MCF 10A (cell line): ENCODE measurements around the gene CKAP5. TPM values are rescaled to one million over a fixed set of nuclear protein-coding genes. Genes with fewer than 3 reads are reported as not detected.
"Not testable (repeated sequence)": the region's sequence is repeated elsewhere in the genome, so short reads cannot be mapped to it uniquely, and the experiment has no call there.

Source experiments
- BruUV-seq: library from RNA; stranded (reverse); fragments of 400-500 nt; replicated peaks from 2 replicates; lab custom pipeline; 2021; lab: Mats Ljungman, UMichigan
- CTCF ChIA-PET: fragments of 300-600 bp; sonication (Branson Sonifier 250); formaldehyde crosslinking; extraction: SDS; loops from one replicate; lab custom pipeline; 2021; ENCODE audit warnings: antibody characterized with exemption, inconsistent platforms; lab: Yijun Ruan, JAX
- POLR2A ChIA-PET: fragments of 300-600, 350-650 bp; sonication (Branson Sonifier 250); formaldehyde crosslinking; extraction: SDS; loops from one replicate; lab custom pipeline; 2020; ENCODE audit warnings: antibody characterized with exemption, inconsistent platforms; lab: Yijun Ruan, JAX
- DNase-seq: peaks from one replicate; pipeline ENCODE4 v3.0.0-alpha.2; 2018; ENCODE audit not compliant: unreplicated experiment
- H3K27ac Mint-ChIP-seq: one replicate; pipeline ENCODE4 v1.8.0; 2022; ENCODE audit warnings: mild to moderate bottlenecking, low read depth, mixed read lengths; ENCODE audit not compliant: unreplicated experiment
- H3K27me3 Mint-ChIP-seq: one replicate; pipeline ENCODE4 v1.8.0; 2022; ENCODE audit warnings: mixed read lengths; ENCODE audit not compliant: insufficient read depth, unreplicated experiment
- H3K36me3 Mint-ChIP-seq: one replicate; pipeline ENCODE4 v1.8.0; 2022; ENCODE audit warnings: mild to moderate bottlenecking, moderate library complexity, mixed read lengths; ENCODE audit not compliant: insufficient read depth, unreplicated experiment
- H3K4me1 Mint-ChIP-seq: one replicate; pipeline ENCODE4 v1.8.0; 2022; ENCODE audit warnings: mixed read lengths; ENCODE audit not compliant: insufficient read depth, unreplicated experiment
- H3K4me3 Mint-ChIP-seq: one replicate; pipeline ENCODE4 v1.8.0; 2022; ENCODE audit warnings: mild to moderate bottlenecking, moderate library complexity, mixed read lengths; ENCODE audit not compliant: unreplicated experiment
- H3K9me3 Mint-ChIP-seq: one replicate; pipeline ENCODE4 v1.8.0; 2022; ENCODE audit warnings: mixed read lengths; ENCODE audit not compliant: unreplicated experiment
- intact Hi-C: fragments of 100-400 bp; cut with micrococcal nuclease; formaldehyde crosslinking; loops from 2 replicates; pipeline ENCODE4 v1.14.1; 2022
- total RNA-seq: library from RNA; stranded (reverse); gene quantifications from 2 replicates; pipeline ENCODE4 v1.2.3, GENCODE V29; 2022
- TF ChIP-seq, protein P1 (sequence below): fragments of 200-600 bp; IDR thresholded peaks from one replicate; pipeline ENCODE4 v1.8.0; 2022; ENCODE audit warnings: antibody characterized with exemption, mild to moderate bottlenecking; ENCODE audit not compliant: unreplicated experiment

Gene CKAP5
- total RNA-seq, 1 experiment from 2014 or later: 193 TPM

- ChIA-PET POLR2A (interaction anchor here (0.8 kb wide), 1 partner anchor 14 kb away, joined by 4 read pairs; no protein-coding TSS in a partner anchor), CTCF (interaction anchor here (0.6 to 0.8 kb wide), 5 partner anchors 12 to 35 kb away, joined by 3 to 4 read pairs (median 3); no protein-coding TSS in a partner anchor)
- TF ChIP-seq, protein P1, sequence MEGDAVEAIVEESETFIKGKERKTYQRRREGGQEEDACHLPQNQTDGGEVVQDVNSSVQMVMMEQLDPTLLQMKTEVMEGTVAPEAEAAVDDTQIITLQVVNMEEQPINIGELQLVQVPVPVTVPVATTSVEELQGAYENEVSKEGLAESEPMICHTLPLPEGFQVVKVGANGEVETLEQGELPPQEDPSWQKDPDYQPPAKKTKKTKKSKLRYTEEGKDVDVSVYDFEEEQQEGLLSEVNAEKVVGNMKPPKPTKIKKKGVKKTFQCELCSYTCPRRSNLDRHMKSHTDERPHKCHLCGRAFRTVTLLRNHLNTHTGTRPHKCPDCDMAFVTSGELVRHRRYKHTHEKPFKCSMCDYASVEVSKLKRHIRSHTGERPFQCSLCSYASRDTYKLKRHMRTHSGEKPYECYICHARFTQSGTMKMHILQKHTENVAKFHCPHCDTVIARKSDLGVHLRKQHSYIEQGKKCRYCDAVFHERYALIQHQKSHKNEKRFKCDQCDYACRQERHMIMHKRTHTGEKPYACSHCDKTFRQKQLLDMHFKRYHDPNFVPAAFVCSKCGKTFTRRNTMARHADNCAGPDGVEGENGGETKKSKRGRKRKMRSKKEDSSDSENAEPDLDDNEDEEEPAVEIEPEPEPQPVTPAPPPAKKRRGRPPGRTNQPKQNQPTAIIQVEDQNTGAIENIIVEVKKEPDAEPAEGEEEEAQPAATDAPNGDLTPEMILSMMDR: no peak
- intact Hi-C loops: no loop called here
- no peak for DNase-seq
- Mint-ChIP-seq H3K4me1 (no peaks in the 10 kb centered on the region), H3K4me3 (no peak overlapping the region), H3K27me3 (no peaks in the 10 kb centered on the region), H3K36me3 (peaks cover 73% of the 10 kb centered on the region), H3K27ac (no peak overlapping the region), H3K9me3 (no peaks in the 10 kb centered on the region)
- no TSS peak for BruUV-seq
Measured at GRCh38 chr11:46801694-46802470, 44.2 kb downstream of the CKAP5 start.

DNA sequence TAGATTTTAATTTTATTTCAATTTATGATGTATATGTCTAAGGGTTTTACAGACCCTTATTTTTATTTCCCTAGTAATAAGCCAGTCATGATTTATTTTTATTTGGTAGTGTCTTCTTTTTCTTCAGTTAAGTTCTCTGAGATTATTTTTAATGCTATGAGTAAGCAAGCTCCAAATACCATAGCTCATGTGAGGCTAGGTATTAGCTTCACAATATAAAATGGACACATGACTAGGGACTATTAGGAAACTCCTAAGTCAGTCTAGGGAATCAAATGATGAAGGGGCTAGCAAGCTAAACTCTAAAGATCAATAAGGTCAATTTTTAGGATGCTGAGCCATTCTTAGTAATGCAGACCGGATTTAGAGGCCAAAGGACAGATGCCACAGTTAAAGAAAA lies 45.9 kb downstream of the CKAP5 start:
- no peak for DNase-seq
- Mint-ChIP-seq H3K27ac (no peak overlapping the region), H3K9me3 (no peaks in the 10 kb centered on the region), H3K4me3 (no peak overlapping the region), H3K27me3 (no peaks in the 10 kb centered on the region), H3K36me3 (peaks cover 73% of the 10 kb centered on the region), H3K4me1 (no peaks in the 10 kb centered on the region)
- ChIA-PET CTCF (no interaction called here), POLR2A (no interaction called here)
- no TSS peak for BruUV-seq
- TF ChIP-seq, protein P1: no peak
- intact Hi-C loops: no loop called here

DNA sequence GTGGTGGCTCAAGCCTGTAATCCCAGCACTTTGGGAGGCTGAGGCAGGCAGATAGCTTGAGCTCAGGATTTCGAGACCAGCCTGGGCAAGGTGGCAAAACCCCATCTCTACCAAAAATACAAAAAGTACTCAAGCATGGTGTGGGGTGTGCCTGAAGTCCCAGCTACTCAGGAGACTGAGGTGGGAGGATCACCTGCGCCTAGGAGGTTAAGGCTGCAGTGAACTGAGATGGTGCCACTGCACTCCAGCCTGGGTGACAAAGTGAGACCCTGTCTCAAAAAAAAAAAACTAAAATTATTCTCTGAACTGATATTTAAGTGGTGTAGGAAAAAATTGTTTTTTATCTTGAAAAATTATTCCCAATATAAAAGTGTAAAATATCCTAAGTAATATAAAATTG lies 46.4 kb downstream of the CKAP5 start:
- CTCF ChIA-PET, DNase-seq, H3K27ac Mint-ChIP-seq, H3K4me1 Mint-ChIP-seq, H3K9me3 Mint-ChIP-seq, H3K27me3 Mint-ChIP-seq, BruUV-seq, H3K4me3 Mint-ChIP-seq, intact Hi-C loops: not testable (repeated sequence)
- H3K36me3 Mint-ChIP-seq: peaks cover 74% of the 10 kb centered on the region
- POLR2A ChIA-PET: interaction anchor here (0.7 kb wide), 1 partner anchor 19 kb away, joined by 3 read pairs; no protein-coding TSS in a partner anchor

- Mint-ChIP-seq H3K36me3 (peaks cover 88% of the 10 kb centered on the region), H3K9me3 (no peaks in the 10 kb centered on the region), H3K27me3 (no peaks in the 10 kb centered on the region), H3K4me1 (no peaks in the 10 kb centered on the region), H3K27ac (no peak overlapping the region), H3K4me3 (no peak overlapping the region)
- ChIA-PET POLR2A (no interaction called here), CTCF (no interaction called here)
- no TSS peak for BruUV-seq
- no peak for DNase-seq
- intact Hi-C loops: no loop called here
- TF ChIP-seq, protein P1: no peak
Measured at GRCh38 chr11:46778416-46778815, 67.7 kb downstream of the CKAP5 start.
